GM06990 (cell line): ENCODE data around the gene NUP160.
"Not testable (repeated sequence)": the region's sequence is repeated elsewhere in the genome, so short reads cannot be mapped to it uniquely, and the experiment has no call there.

Experiments
- DNase-seq: peaks from one replicate; pipeline ENCODE4 v3.0.0-alpha.2; 2011; ENCODE audit not compliant: insufficient read length; ENCODE audit errors: extremely low read depth
- H3K27me3 ChIP-seq: replicated peaks from 2 replicates; pipeline ENCODE4 v1.6.0; 2011; ENCODE audit warnings: low read length; ENCODE audit not compliant: control insufficient read depth, insufficient read depth
- H3K36me3 ChIP-seq: 2 replicates; pipeline ENCODE4 v1.5.1; 2011; ENCODE audit warnings: low read length; ENCODE audit not compliant: control insufficient read depth, insufficient read depth
- H3K4me3 ChIP-seq: replicated peaks from 2 replicates; pipeline ENCODE4 v1.5.1; 2011; ENCODE audit warnings: low read depth, mild to moderate bottlenecking, control low read depth, low read length
- CTCF ChIP-seq: IDR thresholded peaks from 2 replicates; pipeline ENCODE4 v1.5.1; 2011; ENCODE audit warnings: low read length, control low read depth, mild to moderate bottlenecking, inconsistent platforms; ENCODE audit not compliant: insufficient read depth, poor library complexity, severe bottlenecking

Gene NUP160

DNA sequence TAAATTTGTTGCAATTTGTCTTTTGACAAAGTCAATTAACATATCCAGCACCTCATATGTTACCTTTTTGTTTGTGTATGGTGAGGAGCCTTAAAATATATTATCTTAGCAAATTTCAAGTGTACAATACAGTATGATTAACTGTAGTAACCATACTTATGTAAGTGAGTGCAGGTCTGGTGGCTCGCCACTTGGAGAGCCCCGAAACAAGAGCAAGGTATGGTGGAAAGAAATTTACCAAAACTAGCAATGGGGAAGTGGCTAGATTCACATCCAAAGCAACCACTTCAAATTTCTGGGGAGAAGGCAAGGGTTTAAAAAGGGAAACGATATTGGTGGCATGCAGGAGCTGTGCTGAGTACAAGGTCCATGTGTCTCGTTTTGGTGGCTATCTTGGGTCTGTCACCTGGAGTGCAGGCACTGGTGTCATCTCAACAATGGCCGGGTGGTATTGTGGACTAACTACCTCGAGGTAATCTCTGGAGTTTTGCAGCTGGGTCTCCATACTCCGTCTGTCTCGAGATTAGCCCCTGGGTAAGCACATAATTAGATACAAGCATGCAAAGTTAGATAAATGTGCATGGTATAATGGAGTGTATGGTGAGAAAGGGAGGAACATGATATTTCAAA is 72.8 kb downstream of the NUP160 start:
- Histone ChIP-seq H3K36me3 (peaks cover 16% of the 10 kb centered on the region), H3K27me3 (no peaks in the 10 kb centered on the region), H3K4me3 (no peak overlapping the region)
- no peak for DNase-seq
- no peak for TF ChIP-seq CTCF

DNA sequence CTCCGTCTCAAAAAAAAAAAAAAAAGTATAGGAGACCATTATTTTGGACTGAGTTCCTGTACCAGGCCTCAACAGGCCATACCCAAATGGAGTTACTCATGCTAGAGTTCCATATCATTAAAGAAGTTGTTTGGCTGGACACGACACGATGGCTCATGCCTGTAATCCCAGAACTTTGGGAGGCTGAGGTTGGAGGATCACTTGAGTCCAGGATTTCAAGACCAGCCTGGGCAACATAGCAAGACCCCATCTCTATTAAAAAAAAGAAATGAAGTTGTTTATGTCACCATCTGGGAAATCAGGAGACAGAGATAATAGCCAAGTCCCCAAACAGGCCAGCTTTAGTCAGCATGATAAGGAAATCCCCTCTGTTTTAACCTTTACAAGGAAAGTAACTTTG is 74.3 kb downstream of the NUP160 start:
- no peak for TF ChIP-seq CTCF
- peaks cover 7% of the 10 kb centered on the region for H3K36me3 ChIP-seq
- no peak overlapping the region for H3K4me3 ChIP-seq
- no peaks in the 10 kb centered on the region for H3K27me3 ChIP-seq
- DNase-seq: no peak

DNA sequence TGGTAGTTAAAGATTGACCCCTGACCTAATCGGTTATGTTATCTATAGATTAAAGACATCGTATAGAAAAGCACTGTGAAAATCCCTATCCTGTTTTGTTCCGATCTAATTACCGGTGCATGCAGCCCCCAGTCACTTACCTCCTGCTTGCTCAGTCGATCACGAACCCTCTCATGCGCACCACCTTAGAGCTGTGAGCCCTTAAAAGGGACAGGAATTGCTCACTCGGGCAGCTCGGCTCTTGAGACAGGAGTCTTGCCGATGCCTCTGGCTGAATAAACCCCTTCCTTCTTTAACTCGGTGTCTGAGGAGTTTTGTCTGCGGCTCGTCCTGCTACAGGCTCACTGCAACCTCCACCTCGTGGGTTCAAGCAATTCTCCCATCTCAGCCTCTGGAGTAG is 78.6 kb downstream of the NUP160 start:
- H3K4me3 ChIP-seq, DNase-seq, H3K36me3 ChIP-seq, H3K27me3 ChIP-seq: not testable (repeated sequence)

DNA sequence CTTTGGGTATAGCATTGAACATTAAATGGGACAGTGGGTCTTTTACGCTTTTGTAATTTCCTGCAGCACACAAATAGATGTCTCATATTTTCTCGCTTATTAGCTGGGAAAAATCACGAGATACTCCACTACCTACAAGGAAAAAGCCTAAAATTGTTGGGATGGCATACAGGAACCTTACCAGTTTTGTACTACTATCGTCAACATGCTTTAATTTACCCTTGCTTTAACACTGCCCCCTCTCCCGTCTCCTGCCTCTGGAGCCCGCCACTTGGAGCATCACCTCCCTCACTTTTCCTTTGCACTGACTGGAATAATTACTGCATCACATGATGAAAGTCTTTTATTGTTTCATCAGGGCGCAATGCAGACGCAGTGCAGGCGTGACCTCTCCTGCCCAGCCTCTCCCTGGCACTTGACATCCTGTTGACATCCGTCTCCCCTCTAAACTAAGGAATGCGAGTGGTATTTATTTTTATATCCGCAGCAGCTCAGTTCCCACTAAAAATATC is 80.0 kb downstream of the NUP160 start:
- Histone ChIP-seq H3K36me3 (no peaks in the 10 kb centered on the region; the same call in 1 of the 2 replicates), H3K4me3 (peak overlapping the region; percentile 70), H3K27me3 (no peaks in the 10 kb centered on the region)
- TF ChIP-seq CTCF: no peak
- DNase-seq: peak; percentile 29

DNA sequence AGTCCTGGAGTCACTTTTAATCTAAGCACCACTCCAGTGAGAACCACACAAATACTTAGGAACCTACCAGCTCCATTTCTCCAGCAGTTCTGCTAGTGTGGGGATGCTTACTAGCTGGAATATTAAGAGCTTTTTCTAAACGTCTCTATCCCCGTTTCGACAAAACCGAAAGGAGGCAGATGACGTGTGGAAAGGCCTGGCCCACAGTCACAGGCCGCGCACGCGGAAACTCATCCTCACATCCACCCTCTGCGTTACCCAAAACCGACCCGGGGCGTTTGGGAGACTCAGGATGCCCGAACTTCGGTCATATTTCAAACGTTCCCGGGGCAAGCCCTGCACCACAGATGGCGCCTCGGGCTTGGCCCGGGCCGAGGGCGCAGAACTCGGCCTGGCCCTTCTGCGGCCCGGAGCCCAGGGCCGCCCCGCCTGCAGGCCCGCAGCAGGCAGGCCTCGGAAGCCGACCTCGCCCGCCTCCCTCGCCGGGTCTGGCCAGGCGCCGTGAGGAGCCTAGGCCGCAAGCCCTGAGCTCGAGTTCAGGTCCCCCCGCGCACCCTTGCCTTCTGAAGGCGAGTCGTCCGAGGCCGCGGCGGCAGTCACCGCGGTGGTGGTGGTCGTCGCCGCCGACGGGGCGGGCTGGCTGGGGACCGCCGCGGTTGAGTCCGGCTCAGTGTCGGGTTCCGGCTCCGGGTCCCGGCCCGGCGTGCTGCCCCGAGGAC is 81.5 kb downstream of the NUP160 start:
- Histone ChIP-seq H3K27me3 (no peaks in the 10 kb centered on the region), H3K4me3 (peak overlapping the region; percentile 77), H3K36me3 (peaks cover 9% of the 10 kb centered on the region)
- no peak for TF ChIP-seq CTCF
- DNase-seq: peak; percentile 76

DNA sequence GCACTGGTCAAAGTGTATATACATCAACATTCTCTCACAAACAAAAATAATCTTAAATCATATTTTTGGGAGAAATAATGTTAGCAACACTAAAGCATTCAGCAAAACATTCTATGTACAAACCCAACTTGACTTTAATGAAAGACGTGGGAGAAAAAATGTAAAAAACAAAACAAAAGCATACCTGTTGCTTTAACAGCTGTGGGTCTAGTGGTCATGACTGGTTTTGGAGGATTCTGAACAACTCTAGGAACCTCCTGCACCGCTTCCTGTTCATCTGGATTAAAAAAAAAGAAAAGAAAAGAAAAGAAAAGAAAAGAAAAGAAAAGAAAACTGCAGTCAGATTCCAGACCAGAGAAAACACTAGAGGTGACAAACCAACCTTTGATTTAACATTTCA is 83.1 kb downstream of the NUP160 start:
- TF ChIP-seq CTCF: no peak
- H3K27me3 ChIP-seq: no peaks in the 10 kb centered on the region
- H3K4me3 ChIP-seq: peak overlapping the region; percentile 77
- no peak for DNase-seq
- H3K36me3 ChIP-seq: peaks cover 14% of the 10 kb centered on the region

GRCh38 chr11:47759291-47759690 is 88.9 kb downstream of the NUP160 start:
- not testable (repeated sequence) for H3K4me3 ChIP-seq, H3K27me3 ChIP-seq, DNase-seq
- H3K36me3 ChIP-seq: peaks cover 28% of the 10 kb centered on the region
